ENCODE measurements around the gene BRD4.
A peak's percentile ranks its signal among the peaks of the same experiment; 100 is the strongest.

The BRD4 gene

DNA sequence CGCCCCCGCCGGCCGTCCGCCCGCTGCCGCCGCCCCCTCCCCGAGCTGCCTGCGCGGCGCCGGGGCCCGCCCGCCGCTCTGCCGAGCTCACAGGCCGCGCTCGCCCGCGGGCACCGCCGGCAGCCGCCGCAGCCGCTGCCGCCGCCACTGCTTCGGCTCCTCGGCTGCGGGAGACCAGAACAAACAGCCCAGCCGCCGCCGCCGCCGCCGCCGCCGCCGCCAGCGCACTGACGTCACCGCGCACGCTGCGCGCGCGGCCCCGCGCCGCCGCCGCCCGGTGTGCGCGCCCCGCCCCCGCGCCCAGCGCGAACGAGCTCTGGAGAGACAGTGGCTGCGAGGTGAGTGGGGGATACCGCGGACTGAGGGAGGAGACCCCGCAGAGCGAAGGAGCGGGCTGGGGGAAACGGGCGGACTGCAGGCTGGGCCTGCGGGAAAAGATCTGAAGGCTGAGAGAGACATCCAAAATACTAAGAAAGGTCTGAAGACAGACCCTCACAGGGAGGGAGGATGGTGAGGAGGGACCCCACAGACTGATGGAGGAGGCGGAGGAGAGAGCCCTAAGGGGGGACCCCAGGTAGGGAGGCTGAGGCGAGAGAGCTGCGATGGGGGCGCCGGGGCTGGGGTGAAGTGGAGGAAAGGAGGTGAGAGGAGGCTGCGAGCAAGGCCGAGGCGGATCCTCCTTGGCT is at the start of gene BRD4:
Gene BRD4 (minus strand): TSS at position 229 of the 686 bp plus-strand sequence. CDS start 59,440 bp downstream, outside the sequence.
- TF ChIP-seq, protein P1, sequence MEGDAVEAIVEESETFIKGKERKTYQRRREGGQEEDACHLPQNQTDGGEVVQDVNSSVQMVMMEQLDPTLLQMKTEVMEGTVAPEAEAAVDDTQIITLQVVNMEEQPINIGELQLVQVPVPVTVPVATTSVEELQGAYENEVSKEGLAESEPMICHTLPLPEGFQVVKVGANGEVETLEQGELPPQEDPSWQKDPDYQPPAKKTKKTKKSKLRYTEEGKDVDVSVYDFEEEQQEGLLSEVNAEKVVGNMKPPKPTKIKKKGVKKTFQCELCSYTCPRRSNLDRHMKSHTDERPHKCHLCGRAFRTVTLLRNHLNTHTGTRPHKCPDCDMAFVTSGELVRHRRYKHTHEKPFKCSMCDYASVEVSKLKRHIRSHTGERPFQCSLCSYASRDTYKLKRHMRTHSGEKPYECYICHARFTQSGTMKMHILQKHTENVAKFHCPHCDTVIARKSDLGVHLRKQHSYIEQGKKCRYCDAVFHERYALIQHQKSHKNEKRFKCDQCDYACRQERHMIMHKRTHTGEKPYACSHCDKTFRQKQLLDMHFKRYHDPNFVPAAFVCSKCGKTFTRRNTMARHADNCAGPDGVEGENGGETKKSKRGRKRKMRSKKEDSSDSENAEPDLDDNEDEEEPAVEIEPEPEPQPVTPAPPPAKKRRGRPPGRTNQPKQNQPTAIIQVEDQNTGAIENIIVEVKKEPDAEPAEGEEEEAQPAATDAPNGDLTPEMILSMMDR (IDR thresholded peaks at IDR 0.05; ENCODE audit: extremely low read depth, missing control alignments): no peak
- DNase-seq (ENCODE audit: low spot score): peak; percentile 92

DNA sequence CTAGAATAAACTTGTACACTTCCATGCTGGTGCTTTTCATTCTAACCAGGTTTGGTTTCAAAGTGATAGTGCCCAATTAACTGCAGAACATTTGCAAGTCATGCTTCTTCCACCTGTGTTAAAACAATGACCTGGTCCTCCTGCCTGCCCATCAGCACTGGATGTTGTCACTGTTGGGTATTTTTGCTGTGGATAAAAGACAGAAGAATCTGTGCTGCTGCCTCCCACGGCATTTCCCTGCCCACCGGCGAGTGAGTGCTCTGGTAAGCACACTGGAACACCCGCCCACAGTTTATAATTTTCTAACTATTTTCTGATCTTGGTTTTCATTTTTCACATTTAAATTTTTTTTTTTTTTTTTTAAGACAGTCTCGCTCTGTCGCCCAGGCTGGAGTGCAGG is 49.5 kb upstream of the BRD4 start:
- DNase-seq (ENCODE audit: low spot score): no peak
- TF ChIP-seq, protein P1 (IDR thresholded peaks at IDR 0.05; ENCODE audit: extremely low read depth, missing control alignments): no peak

DNA sequence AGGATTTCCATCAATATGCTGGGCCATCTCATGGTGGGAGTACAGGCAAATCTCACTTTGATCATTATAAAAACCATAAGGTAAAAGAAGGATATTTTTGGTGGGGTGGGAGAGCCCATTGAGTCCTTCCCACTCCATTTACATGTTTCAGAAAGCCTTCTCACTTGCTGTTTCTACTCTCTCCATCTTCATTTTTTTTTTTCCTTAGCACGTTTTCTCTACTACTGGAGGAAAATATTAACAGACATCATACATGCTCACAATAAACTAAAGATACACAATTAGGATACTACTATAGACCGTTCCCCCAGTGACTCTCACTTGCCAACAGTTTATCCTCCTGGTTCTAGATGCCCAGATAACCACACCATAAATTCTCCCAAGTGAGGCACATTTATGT is 49.1 kb upstream of the BRD4 start:
- TF ChIP-seq, protein P1 (IDR thresholded peaks at IDR 0.05; ENCODE audit: extremely low read depth, missing control alignments): no peak
- DNase-seq (ENCODE audit: low spot score): no peak

DNA sequence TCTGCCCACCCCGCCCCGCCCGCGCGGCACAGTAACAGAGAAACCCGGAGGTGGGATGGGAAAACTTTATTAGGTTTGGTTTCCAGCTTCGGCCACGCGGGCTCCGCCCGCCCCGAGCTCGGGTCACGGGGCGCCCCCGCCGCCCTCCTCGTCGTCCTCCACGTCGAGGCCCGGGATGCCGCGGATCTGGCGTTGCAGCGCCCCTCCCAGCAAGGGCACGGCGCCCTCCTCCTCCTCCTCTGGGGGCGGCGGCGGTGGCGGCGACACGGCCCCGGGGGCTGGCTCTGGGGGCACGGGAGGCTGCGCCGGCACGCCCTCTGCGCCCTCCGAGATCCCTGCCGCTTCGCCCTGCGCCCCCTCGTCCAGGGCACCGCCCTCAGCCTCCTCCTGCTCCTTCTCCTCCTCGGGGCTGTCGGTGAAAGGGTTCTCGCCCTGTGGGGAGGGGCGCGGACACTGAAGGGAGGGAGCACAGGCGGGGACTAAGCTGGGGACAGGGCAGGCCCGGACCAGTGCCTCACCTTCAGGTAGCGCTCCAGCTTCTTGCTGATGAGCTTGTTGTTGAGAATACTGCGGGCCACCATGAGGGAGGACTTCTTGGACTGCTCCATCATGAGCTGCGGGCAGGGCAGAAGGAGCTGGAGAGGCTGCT is 47.8 kb upstream of the BRD4 start:
- TF ChIP-seq, protein P1 (IDR thresholded peaks at IDR 0.05; ENCODE audit: extremely low read depth, missing control alignments): no peak
- DNase-seq (ENCODE audit: low spot score): peak; percentile 65

DNA sequence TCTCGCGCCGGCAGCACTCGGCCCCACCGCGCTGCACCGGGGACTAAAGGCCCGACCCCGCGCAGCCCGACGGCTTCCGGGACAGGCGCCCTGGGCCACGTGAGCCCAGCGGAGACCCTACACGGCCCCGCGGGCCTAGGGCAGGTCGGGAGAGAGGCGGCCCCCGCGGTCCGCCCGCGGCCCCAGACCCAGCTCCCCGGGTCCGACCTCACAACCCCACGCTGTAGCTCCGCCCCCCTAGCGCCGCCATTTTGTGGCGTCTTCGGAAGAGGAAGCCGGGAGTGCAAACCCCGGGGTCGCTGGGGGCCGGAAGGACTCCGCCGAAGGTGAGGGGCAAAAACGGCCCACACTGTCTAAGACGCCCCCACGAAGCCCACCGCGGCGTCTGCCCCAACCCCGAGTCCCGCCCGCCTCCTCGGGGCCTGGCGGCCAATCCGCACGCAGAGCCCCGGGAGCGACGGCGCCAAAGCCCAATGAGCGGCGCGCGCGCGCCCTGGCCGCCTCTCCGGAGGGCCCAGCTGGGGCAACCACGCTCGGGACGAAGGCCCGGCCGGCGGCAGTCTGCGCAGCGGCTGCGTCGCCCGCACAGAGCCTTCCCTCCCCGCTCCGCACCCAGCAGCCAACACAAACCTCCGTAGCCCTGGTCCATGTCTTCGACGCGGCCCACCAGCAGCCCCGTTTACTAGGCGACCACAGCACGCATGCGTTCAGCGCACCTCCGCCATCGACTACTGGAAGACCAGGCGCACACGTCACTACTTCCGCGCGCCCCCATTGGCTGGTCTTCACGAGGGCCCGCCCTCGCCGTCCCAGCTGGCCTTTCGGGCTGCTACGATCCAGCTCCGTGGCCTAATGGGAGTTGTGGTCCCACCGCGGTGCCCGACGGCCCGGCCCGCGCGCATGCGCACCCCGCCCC is 47.0 kb upstream of the BRD4 start, which contains the start of gene AKAP8:
Gene AKAP8 (minus strand): TSS at position 705 of the 916 bp plus-strand sequence. CDS start 56 bp downstream, at position 649.
- peak; percentile 100 for DNase-seq (ENCODE audit: low spot score)
- TF ChIP-seq, protein P1 (IDR thresholded peaks at IDR 0.05; ENCODE audit: extremely low read depth, missing control alignments): no peak

DNA sequence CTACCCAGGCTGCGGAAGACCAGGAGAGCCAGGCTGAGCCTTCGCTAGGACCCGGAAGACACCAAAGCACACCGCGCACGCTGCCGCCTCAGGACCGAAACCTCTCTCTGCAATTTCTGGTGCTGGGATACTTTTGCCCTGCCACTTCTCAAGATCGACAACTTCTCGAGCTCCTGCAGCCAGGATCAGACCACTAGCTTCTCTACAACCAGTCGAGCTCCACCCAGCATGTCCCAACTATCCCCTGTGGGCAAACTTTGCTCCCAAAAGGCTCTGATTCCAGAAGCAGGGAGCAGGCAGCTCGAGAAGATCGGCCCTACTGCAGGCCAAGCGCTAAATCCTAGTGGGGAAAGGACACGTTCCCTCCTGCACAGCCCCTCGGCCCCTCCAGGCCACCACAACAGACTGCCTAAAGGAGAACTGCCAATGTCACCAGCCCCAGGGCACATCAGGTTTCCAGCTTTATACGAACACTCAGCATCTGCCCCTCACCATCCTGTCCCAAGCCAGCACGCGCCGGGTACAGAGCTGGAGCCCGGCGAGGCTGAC is 46.3 kb upstream of the BRD4 start:
- DNase-seq (ENCODE audit: low spot score): peak; percentile 81
- TF ChIP-seq, protein P1 (IDR thresholded peaks at IDR 0.05; ENCODE audit: extremely low read depth, missing control alignments): no peak

Measured in GM20000 (cell line).